CD4-positive, alpha-beta T cell (primary cell): ENCODE measurements around the gene IL3. TPM values are rescaled to one million over a fixed set of nuclear protein-coding genes. Genes with fewer than 3 reads are reported as not detected.

Experiments
- ATAC-seq: fragments of 200-7000 bp; cut with Tn5 transposase; one replicate; pipeline ENCODE4 v1.10.0; 2022; ENCODE audit warnings: mild to moderate bottlenecking; ENCODE audit not compliant: poor library complexity
- CTCF ChIA-PET: fragments of 350-600 bp; sonication (Branson Sonifier 250); formaldehyde crosslinking; loops from one replicate; lab custom pipeline; 2021; ENCODE audit warnings: antibody characterized with exemption, inconsistent platforms; lab: Charles Lee
- POLR2A ChIA-PET: fragments of 350-600 bp; sonication (Branson Sonifier 250); formaldehyde crosslinking; loops from one replicate; lab custom pipeline; 2021; ENCODE audit warnings: antibody characterized with exemption, inconsistent platforms; lab: Charles Lee
- DNase-seq, 14 experiments: peaks; one replicate each; pipeline ENCODE4 v3.0.0-alpha.2; 2013 to 2020; ENCODE audit warnings: mixed read lengths in 2 of 14
- H3K27ac ChIP-seq, 2 donors: one replicate each; pipeline versions ENCODE4 v1.5.1 to v1.7.0; 2013; ENCODE audit warnings: low read length in 2 of 2, low read depth in 1 of 2, mild to moderate bottlenecking in 1 of 2
- H3K27me3 ChIP-seq, 2 experiments: 1 replicate in 1 of 2; 2 replicates in 1 of 2; pipeline versions ENCODE4 v1.6.1 to v1.7.0; 2013; ENCODE audit warnings: low read length in 2 of 2, control low read depth in 1 of 2, mild to moderate bottlenecking in 1 of 2, moderate library complexity in 1 of 2; ENCODE audit not compliant: insufficient read depth in 2 of 2, control insufficient read depth in 1 of 2
- H3K36me3 ChIP-seq: one replicate; pipeline ENCODE4 v1.6.1; 2013; ENCODE audit warnings: low read length, control low read depth; ENCODE audit not compliant: insufficient read depth
- H3K4me1 ChIP-seq: one replicate; pipeline ENCODE4 v1.6.1; 2013; ENCODE audit warnings: low read length, control low read depth; ENCODE audit not compliant: insufficient read depth
- H3K4me3 ChIP-seq: one replicate; pipeline ENCODE4 v1.5.1; 2013; ENCODE audit warnings: mild to moderate bottlenecking, low read length, moderate library complexity
- H3K9me3 ChIP-seq, 2 experiments: 1 replicate in 1 of 2; 2 replicates in 1 of 2; pipeline versions ENCODE4 v1.6.1 to v1.7.0; 2013; ENCODE audit warnings: low read length in 2 of 2, mild to moderate bottlenecking in 2 of 2, control low read depth in 1 of 2, moderate library complexity in 1 of 2; ENCODE audit not compliant: control insufficient read depth in 1 of 2, insufficient read depth in 1 of 2
- H3K27ac Mint-ChIP-seq: one replicate; pipeline ENCODE4 v1.8.0; 2020; ENCODE audit warnings: mixed read lengths
- H3K27me3 Mint-ChIP-seq: one replicate; pipeline ENCODE4 v1.8.0; 2021; ENCODE audit warnings: mixed read lengths
- H3K36me3 Mint-ChIP-seq: one replicate; pipeline ENCODE4 v1.8.0; 2021; ENCODE audit warnings: low read depth, mixed read lengths
- H3K4me1 Mint-ChIP-seq: one replicate; pipeline ENCODE4 v1.8.0; 2021; ENCODE audit warnings: low read depth, mixed read lengths
- H3K4me3 Mint-ChIP-seq: one replicate; pipeline ENCODE4 v1.8.0; 2020; ENCODE audit warnings: mild to moderate bottlenecking, mixed read lengths
- H3K9me3 Mint-ChIP-seq: one replicate; pipeline ENCODE4 v1.8.0; 2020; ENCODE audit warnings: mixed read lengths
- CTCF ChIP-seq: fragments of 200-600 bp; IDR thresholded peaks from one replicate; pipeline ENCODE4 v1.8.0; 2022; ENCODE audit warnings: antibody characterized with exemption, mild to moderate bottlenecking
- intact Hi-C, 2 experiments: fragments of 100-400 bp; cut with DNase I in 1 of 2; cut with micrococcal nuclease in 1 of 2; formaldehyde crosslinking; loops; one replicate each; pipeline versions ENCODE4 v1.15.1 to v1.9.0; 2023 to 2025; cut with DNase I, micrococcal nuclease
- total RNA-seq, 174 experiments: library from RNA in 2 of 174; stranded (reverse) in 2 of 174; gene quantifications; one replicate each; pipeline ENCODE4 v1.2.3 and lab custom pipeline; 2021 to 2026

The IL3 gene
- total RNA-seq, 2 experiments from 2014 or later: not detected

GRCh38 chr5:132086277-132086794 lies 25.9 kb downstream of the IL3 start:
- Histone ChIP-seq H3K27me3 (no peaks in the 10 kb centered on the region), H3K9me3 (no peaks in the 10 kb centered on the region), H3K27ac (no peak overlapping the region), H3K4me1 (peaks cover 44% of the 10 kb centered on the region), H3K4me3 (no peak overlapping the region), H3K36me3 (no peaks in the 10 kb centered on the region)
- intact Hi-C loops: no loop called here
- no peaks in the 10 kb centered on the region for H3K36me3 Mint-ChIP-seq
- no peak for TF ChIP-seq CTCF
- H3K4me3 Mint-ChIP-seq: no peak overlapping the region
- CTCF ChIA-PET: no interaction called here
- ATAC-seq (no peak), DNase-seq (peak in 1 of 14 experiments; percentile 3)
- peaks cover 33% of the 10 kb centered on the region for H3K4me1 Mint-ChIP-seq
- H3K9me3 Mint-ChIP-seq: peaks cover 2% of the 10 kb centered on the region
- no peaks in the 10 kb centered on the region for H3K27me3 Mint-ChIP-seq
- no peak overlapping the region for H3K27ac Mint-ChIP-seq
- POLR2A ChIA-PET: no interaction called here

DNA sequence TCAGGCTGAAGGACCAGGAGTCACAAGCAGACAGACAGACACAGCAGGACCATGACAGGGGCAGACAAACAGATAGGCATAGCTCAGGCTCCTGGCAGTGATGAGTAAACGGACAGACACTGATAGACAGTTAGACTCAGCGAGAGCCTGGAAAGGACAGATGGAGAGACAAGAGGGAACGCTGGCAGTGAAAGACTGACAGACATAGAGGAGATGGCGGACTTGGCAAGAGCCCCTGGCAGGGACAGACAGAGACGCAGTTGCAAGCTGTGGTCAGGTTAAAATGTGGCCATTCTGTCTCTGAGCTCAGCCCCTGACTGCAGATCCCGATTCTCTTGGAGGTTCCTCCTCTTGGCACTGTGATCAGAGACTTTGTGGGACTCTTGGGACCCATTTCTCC lies 26.7 kb downstream of the IL3 start:
- ATAC-seq: no peak
- DNase-seq: no peak
- Histone ChIP-seq H3K27me3 (no peaks in the 10 kb centered on the region), H3K27ac (no peak overlapping the region), H3K9me3 (no peaks in the 10 kb centered on the region), H3K4me3 (no peak overlapping the region), H3K4me1 (peaks cover 40% of the 10 kb centered on the region), H3K36me3 (no peaks in the 10 kb centered on the region)
- Mint-ChIP-seq H3K9me3 (peaks cover 2% of the 10 kb centered on the region), H3K36me3 (no peaks in the 10 kb centered on the region), H3K4me1 (peaks cover 26% of the 10 kb centered on the region), H3K4me3 (no peak overlapping the region), H3K27me3 (no peaks in the 10 kb centered on the region), H3K27ac (no peak overlapping the region)
- ChIA-PET POLR2A (no interaction called here), CTCF (no interaction called here)
- intact Hi-C loops: no loop called here
- no peak for TF ChIP-seq CTCF

DNA sequence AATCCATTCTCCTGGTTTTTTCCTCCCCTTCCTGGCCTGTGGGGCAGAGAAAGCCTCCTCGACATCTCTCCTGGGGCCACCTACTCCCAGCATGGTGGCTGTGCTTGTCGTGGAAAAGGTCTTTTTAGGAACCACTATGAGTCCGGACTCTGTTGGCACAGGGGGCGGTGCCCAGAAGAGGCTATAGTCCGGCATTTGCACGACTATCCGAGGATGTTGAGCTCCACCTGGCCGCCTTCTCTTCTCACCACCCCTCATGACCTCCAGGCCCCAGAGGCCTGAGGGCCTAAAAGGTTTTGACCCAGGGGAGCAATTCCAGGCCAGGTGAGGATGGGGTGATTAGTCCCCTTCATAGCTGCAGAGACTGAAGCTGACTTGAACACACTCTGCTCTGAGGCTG lies 27.2 kb downstream of the IL3 start:
- Mint-ChIP-seq H3K27me3 (no peaks in the 10 kb centered on the region), H3K4me3 (no peak overlapping the region), H3K9me3 (peaks cover 2% of the 10 kb centered on the region), H3K4me1 (peaks cover 24% of the 10 kb centered on the region), H3K27ac (no peak overlapping the region), H3K36me3 (no peaks in the 10 kb centered on the region)
- Histone ChIP-seq H3K9me3 (no peaks in the 10 kb centered on the region), H3K27me3 (no peaks in the 10 kb centered on the region), H3K4me3 (no peak overlapping the region), H3K36me3 (no peaks in the 10 kb centered on the region), H3K27ac (no peak overlapping the region), H3K4me1 (peaks cover 35% of the 10 kb centered on the region)
- intact Hi-C loops: no loop called here
- DNase-seq (peak in 1 of 14 experiments; percentile 23), ATAC-seq (no peak)
- ChIA-PET CTCF (no interaction called here), POLR2A (no interaction called here)
- no peak for TF ChIP-seq CTCF
